ENCODE measurements around the gene PDE4D. TPM values are rescaled to one million over a fixed set of nuclear protein-coding genes. Genes with fewer than 3 reads are reported as not detected.

The PDE4D gene
- total and polyA plus RNA-seq, 2 of the 4 experiments (the other 2 are of a cell fraction) = 1.4 to 7.9 TPM

GRCh38 chr5:59424515-59424914 lies 469.0 kb downstream of the PDE4D start:
- no peak overlapping the region for H2BK5ac ChIP-seq (ENCODE audit: low read depth, low read length, poor library complexity, severe bottlenecking)
- no peak overlapping the region for H3K27ac ChIP-seq (ENCODE audit: insufficient read depth, low read length)
- H3K27me3 ChIP-seq (ENCODE audit: control insufficient read depth, insufficient read depth, low read length) = no peaks in the 10 kb centered on the region
- H2AK5ac ChIP-seq (ENCODE audit: low read depth, low read length) = no peak overlapping the region
- H2BK20ac ChIP-seq (ENCODE audit: low read depth, low read length) = no peak overlapping the region
- H3K4ac ChIP-seq (ENCODE audit: low read depth, low read length) = no peak overlapping the region
- dilution Hi-C loops (cut with HindIII; ENCODE audit: low sequenced_read_pairs, unreplicated experiment) = no loop called here
- no CpG with 5 or more reads among the region's 3 CpGs for WGBS, 2 experiments (ENCODE audit: extremely low coverage in 2 of 2, insufficient read length in 1 of 2)
- no peak overlapping the region for H4K8ac ChIP-seq (ENCODE audit: low read depth in 2 of 2, low read length in 2 of 2)
- ChIA-PET CTCF (no interaction called here), POLR2A (ENCODE audit: unreplicated experiment) (no interaction called here)
- H3K9ac ChIP-seq (ENCODE audit: low read depth, low read length) = no peak overlapping the region
- no TSS peak for BruUV-seq (replicated peaks)
- H3K36me3 ChIP-seq (ENCODE audit: control insufficient read depth, insufficient read depth, low read length) = no peaks in the 10 kb centered on the region
- H4K91ac ChIP-seq (ENCODE audit: insufficient read depth, low read depth, low read length) = no peak overlapping the region
- no peaks in the 10 kb centered on the region for H3K9me3 ChIP-seq (ENCODE audit: control insufficient read depth, insufficient read depth, low read length)
- in situ Hi-C loops (cut with MboI; ENCODE audit: low sequenced_read_pairs) = no loop called here
- no peak overlapping the region for H3K4me3 ChIP-seq (ENCODE audit: insufficient read depth, low read depth, low read length)
- no peak overlapping the region for H2AK9ac ChIP-seq (replicated peaks; ENCODE audit: low read depth, low read length, poor library complexity)
- no peak overlapping the region for H3K23ac ChIP-seq (ENCODE audit: low read depth, low read length)
- DNase-seq (no peak), ATAC-seq (ENCODE audit: low read depth) (no peak)
- H3K4me2 ChIP-seq (ENCODE audit: low read depth, low read length) = no peak overlapping the region
- H3K9me1 ChIP-seq (ENCODE audit: insufficient read depth, low read length) = no peaks in the 10 kb centered on the region
- no peaks in the 10 kb centered on the region for H3K79me1 ChIP-seq (ENCODE audit: low read depth in 1 of 2, low read length in 2 of 2)
- no peak overlapping the region for H3K18ac ChIP-seq (ENCODE audit: low read depth, low read length)
- H3K56ac ChIP-seq (ENCODE audit: extremely low read depth, insufficient read depth, low read length) = no peak overlapping the region
- no peaks in the 10 kb centered on the region for H3K4me1 ChIP-seq (ENCODE audit: control insufficient read depth, insufficient read depth, low read length)
- no peak overlapping the region for H2BK15ac ChIP-seq (ENCODE audit: low read depth, low read length)
- H3K14ac ChIP-seq (replicated peaks; ENCODE audit: low read depth, low read length) = no peak overlapping the region
- TF ChIP-seq RAD21 (IDR thresholded peaks at IDR 0.05; ENCODE audit: low read length) = no peak
- intact Hi-C loops (cut with micrococcal nuclease) = no loop called here
- H4K5ac ChIP-seq (ENCODE audit: low read depth, low read length) = no peak overlapping the region
- H4K20me1 ChIP-seq (ENCODE audit: insufficient read depth, low read length) = no peaks in the 10 kb centered on the region
- no peak overlapping the region for H2AFZ ChIP-seq (replicated peaks; ENCODE audit: low read length, poor library complexity)
- H2BK120ac ChIP-seq (ENCODE audit: low read depth, low read length) = no peak overlapping the region

Measured in IMR-90 (cell line).